PC-3 (cell line): ENCODE measurements around the gene TMTC2. TPM values are rescaled to one million over a fixed set of nuclear protein-coding genes. Genes with fewer than 3 reads are reported as not detected.

Experiments used
- ATAC-seq: fragments of 200-7000 bp; cut with Tn5 transposase; 2 replicates; pipeline ENCODE4 v1.9.1; 2020; ENCODE audit warnings: mild to moderate bottlenecking, moderate library complexity
- BruUV-seq: library from RNA; stranded (reverse); fragments of 400-500 nt; replicated peaks from 2 replicates; lab custom pipeline; 2021; lab: Mats Ljungman, UMichigan
- CTCF ChIA-PET: fragments of 300-600 bp; sonication (Branson Sonifier 250); formaldehyde crosslinking; loops from one replicate; lab custom pipeline; 2022; ENCODE audit warnings: antibody characterized with exemption; lab: Charles Lee
- POLR2A ChIA-PET: fragments of 300-600 bp; sonication (Branson Sonifier 250); formaldehyde crosslinking; loops from one replicate; lab custom pipeline; 2022; ENCODE audit warnings: antibody characterized with exemption; ENCODE audit not compliant: unreplicated experiment; lab: Charles Lee
- DNase-seq: peaks from one replicate; pipeline ENCODE4 v3.0.0-alpha.2; 2015
- H2AFZ ChIP-seq: fragments of 300-600 bp; sonication (generic); 2 replicates; pipeline ENCODE4 v1.6.0; 2016; ENCODE audit warnings: antibody characterized with exemption, low read length
- H3F3A ChIP-seq: fragments of 300-600 bp; sonication (generic); one replicate; pipeline ENCODE4 v1.6.0; 2017; ENCODE audit warnings: antibody characterized with exemption, low read length, control low read depth, mild to moderate bottlenecking; ENCODE audit not compliant: unreplicated experiment
- H3K27ac ChIP-seq: fragments of 300-600 bp; sonication (generic); 2 replicates; pipeline ENCODE4 v1.5.1; 2016; ENCODE audit warnings: mild to moderate bottlenecking, low read length
- H3K27me3 ChIP-seq: fragments of 300-600 bp; sonication (generic); 2 replicates; pipeline ENCODE4 v1.6.1; 2016; ENCODE audit warnings: low read length, mixed read lengths
- H3K36me3 ChIP-seq: fragments of 300-600 bp; sonication (generic); 2 replicates; pipeline ENCODE4 v1.6.1; 2016; ENCODE audit warnings: low read depth, mixed run types, low read length, mixed read lengths
- H3K4me1 ChIP-seq: fragments of 300-600 bp; sonication (generic); 2 replicates; pipeline ENCODE4 v1.5.1; 2016; ENCODE audit warnings: low read length; ENCODE audit not compliant: insufficient read depth
- H3K4me2 ChIP-seq: fragments of 300-600 bp; sonication (generic); 2 replicates; pipeline ENCODE4 v1.6.0; 2016; ENCODE audit warnings: low read length
- H3K4me3 ChIP-seq: fragments of 300-600 bp; sonication (generic); 2 replicates; pipeline ENCODE4 v1.5.1; 2016; ENCODE audit warnings: mild to moderate bottlenecking, low read length, mixed read lengths
- H3K79me2 ChIP-seq: fragments of 300-600 bp; sonication (generic); 2 replicates; pipeline ENCODE4 v1.6.1; 2017; ENCODE audit warnings: low read length, mixed read lengths
- H3K9ac ChIP-seq: fragments of 300-600 bp; sonication (generic); 2 replicates; pipeline ENCODE4 v1.6.0; 2016; ENCODE audit warnings: mild to moderate bottlenecking, low read length
- H3K9me2 ChIP-seq: fragments of 300-600 bp; sonication (generic); replicated peaks from 2 replicates; pipeline ENCODE4 v1.6.1; 2016; ENCODE audit warnings: mixed run types, low read length, mixed read lengths
- H3K9me3 ChIP-seq: fragments of 300-600 bp; sonication (generic); 2 replicates; pipeline ENCODE4 v1.6.1; 2016; ENCODE audit warnings: low read length, mixed read lengths
- H4K20me1 ChIP-seq: fragments of 300-600 bp; sonication (generic); 2 replicates; pipeline ENCODE4 v1.6.1; 2016; ENCODE audit warnings: low read length, mixed read lengths
- EZH2 ChIP-seq: fragments of 300-600 bp; sonication (generic); IDR thresholded peaks from one replicate; pipeline ENCODE4 v1.6.1; 2017; ENCODE audit warnings: antibody characterized with exemption, mild to moderate bottlenecking, low read length; ENCODE audit not compliant: unreplicated experiment
- EZH2phosphoT487 ChIP-seq: fragments of 300-600 bp; sonication (generic); IDR thresholded peaks from 2 replicates; pipeline ENCODE4 v1.6.1; 2018; ENCODE audit warnings: mild to moderate bottlenecking, antibody characterized with exemption, low read length, borderline replicate concordance
- intact Hi-C: fragments of 100-400 bp; cut with micrococcal nuclease; formaldehyde crosslinking; loops from 2 replicates; pipeline ENCODE4 v1.9.0; 2023
- total RNA-seq: library from RNA; depleted of rRNA; stranded (reverse); fragments of >200 nt; gene quantifications from 2 replicates; pipeline ENCODE4 v1.2.3, GENCODE V29; 2014
- TF ChIP-seq, protein P1 (sequence below): fragments of 300-600 bp; sonication (generic); conservative IDR thresholded peaks from 2 replicates; pipeline ENCODE4 v1.5.1; 2017; ENCODE audit warnings: antibody characterized with exemption, low read depth, mild to moderate bottlenecking, low read length

Gene TMTC2
- total RNA-seq, 1 experiment from 2014 or later, result 10.7 TPM

DNA sequence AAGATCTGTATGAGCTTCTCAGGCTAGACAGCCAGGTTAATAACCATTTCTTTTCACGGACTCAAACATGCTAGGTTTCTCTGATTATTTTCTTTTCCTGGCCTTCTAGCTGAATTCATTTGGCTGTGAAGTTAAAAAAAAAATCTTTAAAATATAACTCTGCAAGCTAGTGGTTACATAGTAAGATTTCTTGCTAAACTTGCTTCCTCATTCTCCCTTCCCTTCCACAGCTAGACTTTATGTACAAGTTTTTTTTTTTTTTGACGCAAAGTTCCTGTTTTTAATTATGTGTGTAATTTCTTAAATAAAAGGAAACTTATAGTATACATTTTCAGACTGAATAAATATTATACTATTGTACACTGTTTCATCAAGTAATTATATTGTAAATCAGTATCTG is 145.4 kb downstream of the TMTC2 start:
- H3K9me2 ChIP-seq, result no peaks in the 10 kb centered on the region
- H3K4me1 ChIP-seq, result peaks cover 13% of the 10 kb centered on the region
- no peak overlapping the region for H3K4me3 ChIP-seq
- no peaks in the 10 kb centered on the region for H3K36me3 ChIP-seq
- no peak overlapping the region for H3K27ac ChIP-seq
- no peaks in the 10 kb centered on the region for H3F3A ChIP-seq
- H2AFZ ChIP-seq, result no peak overlapping the region
- H3K79me2 ChIP-seq, result no peaks in the 10 kb centered on the region
- DNase-seq (no peak), ATAC-seq (no peak)
- intact Hi-C loops, result no loop called here
- no peaks in the 10 kb centered on the region for H4K20me1 ChIP-seq
- BruUV-seq, result no TSS peak
- no peaks in the 10 kb centered on the region for H3K27me3 ChIP-seq
- CTCF ChIA-PET, result no interaction called here
- no peak for TF ChIP-seq EZH2phosphoT487
- no peak for TF ChIP-seq EZH2
- TF ChIP-seq, protein P1, sequence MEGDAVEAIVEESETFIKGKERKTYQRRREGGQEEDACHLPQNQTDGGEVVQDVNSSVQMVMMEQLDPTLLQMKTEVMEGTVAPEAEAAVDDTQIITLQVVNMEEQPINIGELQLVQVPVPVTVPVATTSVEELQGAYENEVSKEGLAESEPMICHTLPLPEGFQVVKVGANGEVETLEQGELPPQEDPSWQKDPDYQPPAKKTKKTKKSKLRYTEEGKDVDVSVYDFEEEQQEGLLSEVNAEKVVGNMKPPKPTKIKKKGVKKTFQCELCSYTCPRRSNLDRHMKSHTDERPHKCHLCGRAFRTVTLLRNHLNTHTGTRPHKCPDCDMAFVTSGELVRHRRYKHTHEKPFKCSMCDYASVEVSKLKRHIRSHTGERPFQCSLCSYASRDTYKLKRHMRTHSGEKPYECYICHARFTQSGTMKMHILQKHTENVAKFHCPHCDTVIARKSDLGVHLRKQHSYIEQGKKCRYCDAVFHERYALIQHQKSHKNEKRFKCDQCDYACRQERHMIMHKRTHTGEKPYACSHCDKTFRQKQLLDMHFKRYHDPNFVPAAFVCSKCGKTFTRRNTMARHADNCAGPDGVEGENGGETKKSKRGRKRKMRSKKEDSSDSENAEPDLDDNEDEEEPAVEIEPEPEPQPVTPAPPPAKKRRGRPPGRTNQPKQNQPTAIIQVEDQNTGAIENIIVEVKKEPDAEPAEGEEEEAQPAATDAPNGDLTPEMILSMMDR, result no peak
- POLR2A ChIA-PET, result no interaction called here
- H3K9me3 ChIP-seq, result no peaks in the 10 kb centered on the region
- no peak overlapping the region for H3K4me2 ChIP-seq
- no peak overlapping the region for H3K9ac ChIP-seq

DNA sequence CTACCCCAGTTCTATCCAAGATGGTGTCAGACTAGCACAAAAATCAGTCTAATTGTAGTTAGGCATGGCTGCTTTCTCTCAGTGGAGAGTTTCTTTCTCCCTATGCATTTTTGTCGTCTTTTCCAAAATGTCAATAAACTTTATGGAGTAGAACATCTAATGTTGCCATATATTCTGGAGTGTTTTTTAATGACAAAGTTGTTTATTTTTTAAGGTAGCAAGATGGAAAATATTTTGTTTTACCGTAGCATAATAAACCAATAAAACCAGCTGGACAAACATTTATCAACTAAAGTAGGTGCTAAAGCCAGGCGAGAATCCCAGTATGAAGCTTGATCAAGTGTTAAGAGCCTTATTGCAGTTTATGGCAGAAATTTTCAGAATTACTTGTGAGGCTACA is 146.3 kb downstream of the TMTC2 start:
- Histone ChIP-seq H3K9me3 (no peaks in the 10 kb centered on the region), H3K9me2 (no peaks in the 10 kb centered on the region), H4K20me1 (no peaks in the 10 kb centered on the region), H3K27ac (no peak overlapping the region), H2AFZ (no peak overlapping the region), H3K36me3 (no peaks in the 10 kb centered on the region), H3K4me1 (peaks cover 13% of the 10 kb centered on the region), H3K79me2 (no peaks in the 10 kb centered on the region), H3K4me3 (no peak overlapping the region), H3K4me2 (no peak overlapping the region), H3K27me3 (no peaks in the 10 kb centered on the region), H3K9ac (no peak overlapping the region), H3F3A (no peaks in the 10 kb centered on the region)
- no peak for ATAC-seq
- CTCF ChIA-PET, result no interaction called here
- intact Hi-C loops, result no loop called here
- POLR2A ChIA-PET, result no interaction called here
- BruUV-seq, result no TSS peak
- no peak for DNase-seq
- TF ChIP-seq EZH2phosphoT487 (no peak), EZH2 (no peak)
- TF ChIP-seq, protein P1, result no peak

DNA sequence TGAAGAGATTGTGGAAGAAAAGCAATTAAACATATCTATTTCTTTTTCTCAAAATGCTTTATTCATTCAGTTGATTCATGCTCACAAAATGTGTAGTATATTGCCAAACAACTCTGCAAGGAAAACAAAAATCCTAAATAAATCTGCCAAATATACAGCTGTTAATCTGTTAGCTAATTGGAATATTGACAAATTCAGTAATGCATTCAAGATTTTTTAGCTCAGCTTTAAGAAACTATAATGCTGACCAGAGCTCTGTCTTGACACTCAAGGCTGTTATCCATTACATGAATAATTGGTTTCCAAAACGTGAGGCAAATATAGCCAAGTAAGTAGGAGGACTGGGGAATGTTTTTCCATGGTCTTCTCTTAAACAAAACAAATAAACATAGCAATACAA is 146.8 kb downstream of the TMTC2 start:
- H3F3A ChIP-seq, result no peaks in the 10 kb centered on the region
- DNase-seq (no peak), ATAC-seq (no peak)
- H3K4me3 ChIP-seq, result no peak overlapping the region
- H3K27ac ChIP-seq, result no peak overlapping the region
- no peak overlapping the region for H3K9ac ChIP-seq
- H3K4me2 ChIP-seq, result no peak overlapping the region
- ChIA-PET CTCF (no interaction called here), POLR2A (no interaction called here)
- H3K9me2 ChIP-seq, result no peaks in the 10 kb centered on the region
- H3K79me2 ChIP-seq, result no peaks in the 10 kb centered on the region
- no peak overlapping the region for H2AFZ ChIP-seq
- H3K36me3 ChIP-seq, result no peaks in the 10 kb centered on the region
- H4K20me1 ChIP-seq, result no peaks in the 10 kb centered on the region
- no TSS peak for BruUV-seq
- no peaks in the 10 kb centered on the region for H3K9me3 ChIP-seq
- no peaks in the 10 kb centered on the region for H3K27me3 ChIP-seq
- intact Hi-C loops, result no loop called here
- TF ChIP-seq EZH2, result no peak
- H3K4me1 ChIP-seq, result peaks cover 13% of the 10 kb centered on the region
